Loucy (cell line): ENCODE measurements around the gene NPM1.

ENCODE experiments used
- H2AFZ ChIP-seq: fragments of 200-600 bp; sonication (generic); 2 replicates; pipeline ENCODE4 v1.6.0; 2016; ENCODE audit warnings: antibody characterized with exemption, mild to moderate bottlenecking, low read length, moderate library complexity
- H3F3A ChIP-seq: fragments of 200-600 bp; 2 replicates; pipeline ENCODE4 v1.6.0; 2016; ENCODE audit warnings: antibody characterized with exemption, low read depth, mild to moderate bottlenecking
- H3K27me3 ChIP-seq: fragments of 200-600 bp; sonication (generic); 2 replicates; pipeline ENCODE4 v1.6.1; 2014; ENCODE audit warnings: low read length, mild to moderate bottlenecking; ENCODE audit not compliant: insufficient read depth, poor library complexity, severe bottlenecking
- H3K36me3 ChIP-seq: fragments of 200-600 bp; sonication (generic); 2 replicates; pipeline ENCODE4 v1.6.1; 2016; ENCODE audit warnings: low read length; ENCODE audit not compliant: insufficient read depth
- H3K4me1 ChIP-seq: fragments of 200-600 bp; sonication (generic); 2 replicates; pipeline ENCODE4 v1.5.1; 2014; ENCODE audit warnings: low read length, mild to moderate bottlenecking; ENCODE audit not compliant: insufficient read depth, poor library complexity, severe bottlenecking
- H3K4me2 ChIP-seq: fragments of 200-600 bp; sonication (generic); 2 replicates; pipeline ENCODE4 v1.6.0; 2014; ENCODE audit warnings: antibody characterized with exemption, low read length, low read depth, mild to moderate bottlenecking; ENCODE audit not compliant: poor library complexity, severe bottlenecking
- H3K4me3 ChIP-seq: fragments of 200-600 bp; sonication (generic); 2 replicates; pipeline ENCODE4 v1.5.1; 2014; ENCODE audit warnings: low read length, mild to moderate bottlenecking, mixed read lengths; ENCODE audit not compliant: poor library complexity, severe bottlenecking
- H3K79me2 ChIP-seq: fragments of 200-600 bp; sonication (generic); 2 replicates; pipeline ENCODE4 v1.6.1; 2014; ENCODE audit warnings: low read length; ENCODE audit not compliant: insufficient read depth
- H3K9ac ChIP-seq: fragments of 200-600 bp; sonication (generic); 2 replicates; pipeline ENCODE4 v1.6.0; 2014; ENCODE audit warnings: mild to moderate bottlenecking, low read depth, low read length, moderate library complexity; ENCODE audit not compliant: poor library complexity, severe bottlenecking
- H3K9me2 ChIP-seq: fragments of 200-600 bp; sonication (generic); replicated peaks from 2 replicates; pipeline ENCODE4 v1.6.1; 2016; ENCODE audit warnings: low read depth, low read length, mixed read lengths
- H3K9me3 ChIP-seq: fragments of 200-600 bp; sonication (generic); 2 replicates; pipeline ENCODE4 v1.6.1; 2014; ENCODE audit warnings: mild to moderate bottlenecking, antibody characterized with exemption, low read length, low read depth; ENCODE audit not compliant: insufficient read depth
- H4K20me1 ChIP-seq: fragments of 200-600 bp; sonication (generic); 2 replicates; pipeline ENCODE4 v1.6.0; 2014; ENCODE audit warnings: antibody characterized with exemption, low read length, mild to moderate bottlenecking; ENCODE audit not compliant: insufficient read depth, poor library complexity, severe bottlenecking
- EZH2phosphoT487 ChIP-seq: fragments of 200-600 bp; IDR thresholded peaks from 2 replicates; pipeline ENCODE4 v1.6.1; 2018; ENCODE audit warnings: antibody characterized with exemption, mild to moderate bottlenecking, moderate library complexity, borderline replicate concordance
- TF ChIP-seq, protein P1 (sequence below): fragments of 200-600 bp; sonication (generic); conservative IDR thresholded peaks from 2 replicates; pipeline ENCODE4 v1.5.1; 2014; ENCODE audit warnings: mild to moderate bottlenecking, antibody characterized with exemption, low read length

The NPM1 gene

DNA sequence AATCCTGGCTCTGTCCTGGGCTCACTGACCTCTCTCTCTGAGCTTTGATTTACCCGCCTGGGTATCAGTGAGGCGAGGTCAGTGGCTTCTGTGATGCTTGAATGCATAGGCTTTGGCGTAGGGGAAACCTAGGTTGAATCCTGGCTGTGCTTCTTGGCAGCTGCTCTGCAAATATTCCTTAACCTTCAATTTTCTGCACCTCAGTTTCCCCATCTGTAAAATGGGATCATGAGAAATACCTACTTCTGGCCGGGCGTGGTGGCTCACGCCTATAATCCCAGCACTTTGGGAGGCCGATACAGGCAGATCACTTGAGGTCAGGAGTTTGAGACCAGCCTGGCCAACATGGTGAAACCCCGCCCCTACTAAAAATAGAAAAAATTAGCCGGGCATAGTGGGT lies 39.0 kb downstream of the NPM1 start:
- H3K9ac ChIP-seq: no peak overlapping the region
- no peaks in the 10 kb centered on the region for H3K36me3 ChIP-seq
- H3K9me2 ChIP-seq: no peaks in the 10 kb centered on the region
- H3K4me1 ChIP-seq: no peaks in the 10 kb centered on the region
- H3K4me3 ChIP-seq: no peak overlapping the region
- H2AFZ ChIP-seq: no peak overlapping the region
- H3K79me2 ChIP-seq: no peaks in the 10 kb centered on the region
- no peak overlapping the region for H3K4me2 ChIP-seq
- no peaks in the 10 kb centered on the region for H3K27me3 ChIP-seq
- TF ChIP-seq, protein P1, sequence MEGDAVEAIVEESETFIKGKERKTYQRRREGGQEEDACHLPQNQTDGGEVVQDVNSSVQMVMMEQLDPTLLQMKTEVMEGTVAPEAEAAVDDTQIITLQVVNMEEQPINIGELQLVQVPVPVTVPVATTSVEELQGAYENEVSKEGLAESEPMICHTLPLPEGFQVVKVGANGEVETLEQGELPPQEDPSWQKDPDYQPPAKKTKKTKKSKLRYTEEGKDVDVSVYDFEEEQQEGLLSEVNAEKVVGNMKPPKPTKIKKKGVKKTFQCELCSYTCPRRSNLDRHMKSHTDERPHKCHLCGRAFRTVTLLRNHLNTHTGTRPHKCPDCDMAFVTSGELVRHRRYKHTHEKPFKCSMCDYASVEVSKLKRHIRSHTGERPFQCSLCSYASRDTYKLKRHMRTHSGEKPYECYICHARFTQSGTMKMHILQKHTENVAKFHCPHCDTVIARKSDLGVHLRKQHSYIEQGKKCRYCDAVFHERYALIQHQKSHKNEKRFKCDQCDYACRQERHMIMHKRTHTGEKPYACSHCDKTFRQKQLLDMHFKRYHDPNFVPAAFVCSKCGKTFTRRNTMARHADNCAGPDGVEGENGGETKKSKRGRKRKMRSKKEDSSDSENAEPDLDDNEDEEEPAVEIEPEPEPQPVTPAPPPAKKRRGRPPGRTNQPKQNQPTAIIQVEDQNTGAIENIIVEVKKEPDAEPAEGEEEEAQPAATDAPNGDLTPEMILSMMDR: no peak
- no peak for TF ChIP-seq EZH2phosphoT487
- H3F3A ChIP-seq: no peaks in the 10 kb centered on the region
- no peaks in the 10 kb centered on the region for H3K9me3 ChIP-seq
- no peaks in the 10 kb centered on the region for H4K20me1 ChIP-seq

DNA sequence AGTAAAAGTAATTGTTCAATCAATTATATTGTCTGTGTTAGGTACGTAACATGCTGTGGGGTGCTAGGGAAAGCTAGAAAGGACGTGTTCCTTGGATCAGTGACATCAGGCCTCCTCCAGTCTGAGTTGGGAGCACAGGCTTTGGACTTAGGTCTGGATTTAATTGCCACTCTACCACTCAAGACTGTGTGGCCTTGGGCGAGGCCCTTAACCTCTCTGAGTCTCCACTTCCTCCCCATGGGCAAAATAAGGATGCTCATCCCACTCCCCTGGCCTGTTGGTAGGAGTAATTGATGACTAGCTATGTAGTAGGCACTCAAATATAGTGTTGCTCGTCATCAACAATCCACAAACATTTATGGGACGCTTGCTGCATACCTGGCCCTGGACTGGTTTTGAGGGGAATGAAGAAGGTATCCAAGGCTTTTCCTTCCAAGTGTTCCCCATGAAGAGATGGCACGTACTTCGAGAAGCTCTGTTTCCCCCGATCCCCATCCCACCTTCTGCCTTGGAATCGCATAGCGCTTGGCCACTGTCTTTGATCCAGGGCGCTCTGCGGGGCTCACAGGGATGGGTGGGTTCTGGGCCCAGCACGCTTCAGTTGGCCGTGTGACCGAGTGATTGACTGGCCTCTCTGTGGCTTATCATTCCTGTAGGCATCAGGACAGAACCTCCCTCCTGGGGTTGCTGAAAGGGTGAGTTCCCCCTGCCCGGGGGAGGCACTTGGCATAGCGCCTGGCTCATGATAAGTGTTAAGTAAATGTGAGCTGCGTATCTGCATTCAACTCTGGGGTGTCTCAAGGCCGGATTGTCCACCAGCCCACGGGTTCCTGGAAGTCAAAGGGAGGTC lies 39.9 kb downstream of the NPM1 start:
- Histone ChIP-seq H3F3A (no peaks in the 10 kb centered on the region), H3K9me3 (no peaks in the 10 kb centered on the region)
- no peak for TF ChIP-seq EZH2phosphoT487
- TF ChIP-seq, protein P1: no peak

DNA sequence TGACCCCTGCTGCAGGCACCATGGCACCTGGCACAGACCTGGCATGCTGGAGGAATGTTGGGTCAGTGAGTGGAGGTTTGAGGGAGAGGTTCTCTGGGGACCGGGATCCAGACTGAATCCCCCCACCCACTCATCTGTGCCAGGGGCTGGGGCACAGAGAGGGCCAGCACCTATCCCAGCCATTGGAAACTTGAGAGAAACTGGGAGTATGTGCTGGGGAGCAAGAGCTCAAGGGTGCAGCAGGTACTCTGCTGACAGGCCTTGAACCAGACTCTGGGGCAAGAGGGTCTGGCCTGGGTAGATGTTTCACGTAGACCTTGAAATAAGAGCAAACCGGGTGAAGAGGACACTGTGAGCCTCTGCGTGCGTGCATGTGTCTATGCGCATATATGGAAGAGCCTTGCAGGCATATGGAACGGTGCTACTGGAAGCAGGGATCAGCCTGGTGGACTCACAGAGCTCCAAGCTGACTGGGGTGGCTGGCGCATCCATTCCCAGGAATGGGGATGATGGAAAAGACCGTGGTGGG lies 40.6 kb downstream of the NPM1 start:
- Histone ChIP-seq H3F3A (no peaks in the 10 kb centered on the region), H4K20me1 (no peaks in the 10 kb centered on the region), H3K4me3 (no peak overlapping the region), H3K27me3 (no peaks in the 10 kb centered on the region), H3K79me2 (no peaks in the 10 kb centered on the region), H3K9ac (no peak overlapping the region), H2AFZ (no peak overlapping the region), H3K4me2 (no peak overlapping the region), H3K9me2 (no peaks in the 10 kb centered on the region), H3K36me3 (no peaks in the 10 kb centered on the region), H3K4me1 (no peaks in the 10 kb centered on the region), H3K9me3 (no peaks in the 10 kb centered on the region)
- TF ChIP-seq EZH2phosphoT487: no peak
- TF ChIP-seq, protein P1: no peak

More for the DNA sequence above, 39.9 kb downstream of the NPM1 start:
- Histone ChIP-seq H3K27me3 (no peaks in the 10 kb centered on the region), H3K9ac (no peak overlapping the region), H3K4me2 (no peak overlapping the region), H3K4me1 (no peaks in the 10 kb centered on the region), H3K4me3 (no peak overlapping the region), H3K36me3 (no peaks in the 10 kb centered on the region), H3K9me2 (no peaks in the 10 kb centered on the region), H3K79me2 (no peaks in the 10 kb centered on the region), H4K20me1 (no peaks in the 10 kb centered on the region), H2AFZ (no peak overlapping the region)
